ENCODE results near the gene CACNA1B.

DNA sequence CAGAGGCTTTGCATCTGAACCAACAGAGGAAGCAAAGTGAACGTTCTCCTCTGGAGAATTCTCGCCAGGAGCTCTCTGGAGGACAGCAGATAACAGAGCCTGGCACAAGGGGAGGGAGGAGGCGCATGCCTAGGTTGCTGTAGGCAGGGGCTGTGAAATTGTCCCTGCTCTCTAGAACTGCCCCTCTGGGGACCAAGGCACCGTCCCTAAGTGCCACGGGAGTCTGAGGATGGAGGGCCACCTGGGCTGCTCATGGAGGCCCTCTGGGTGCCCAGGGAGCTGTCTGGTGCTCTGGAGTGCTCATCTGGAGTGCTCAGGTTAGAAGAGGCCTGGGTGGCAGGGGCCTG, 77.6 kb downstream of the CACNA1B start:
- TF ChIP-seq SATB2 (CRISPR knock-in tag; IDR thresholded peaks at IDR 0.05) (no peak), DNMT1 (CRISPR knock-in tag; IDR thresholded peaks at IDR 0.05) (no peak), ZNF280D (CRISPR knock-in tag; IDR thresholded peaks at IDR 0.05) (no peak), ZKSCAN1 (IDR thresholded peaks at IDR 0.05; ENCODE audit: low read length) (no peak), JUND (CRISPR knock-in tag; IDR thresholded peaks at IDR 0.05) (no peak), ZBTB10 (CRISPR knock-in tag; IDR thresholded peaks at IDR 0.05; ENCODE audit: borderline replicate concordance) (no peak), ZZZ3 (CRISPR knock-in tag; IDR thresholded peaks at IDR 0.05; ENCODE audit: borderline replicate concordance) (no peak)
- TF ChIP-seq, protein P1, sequence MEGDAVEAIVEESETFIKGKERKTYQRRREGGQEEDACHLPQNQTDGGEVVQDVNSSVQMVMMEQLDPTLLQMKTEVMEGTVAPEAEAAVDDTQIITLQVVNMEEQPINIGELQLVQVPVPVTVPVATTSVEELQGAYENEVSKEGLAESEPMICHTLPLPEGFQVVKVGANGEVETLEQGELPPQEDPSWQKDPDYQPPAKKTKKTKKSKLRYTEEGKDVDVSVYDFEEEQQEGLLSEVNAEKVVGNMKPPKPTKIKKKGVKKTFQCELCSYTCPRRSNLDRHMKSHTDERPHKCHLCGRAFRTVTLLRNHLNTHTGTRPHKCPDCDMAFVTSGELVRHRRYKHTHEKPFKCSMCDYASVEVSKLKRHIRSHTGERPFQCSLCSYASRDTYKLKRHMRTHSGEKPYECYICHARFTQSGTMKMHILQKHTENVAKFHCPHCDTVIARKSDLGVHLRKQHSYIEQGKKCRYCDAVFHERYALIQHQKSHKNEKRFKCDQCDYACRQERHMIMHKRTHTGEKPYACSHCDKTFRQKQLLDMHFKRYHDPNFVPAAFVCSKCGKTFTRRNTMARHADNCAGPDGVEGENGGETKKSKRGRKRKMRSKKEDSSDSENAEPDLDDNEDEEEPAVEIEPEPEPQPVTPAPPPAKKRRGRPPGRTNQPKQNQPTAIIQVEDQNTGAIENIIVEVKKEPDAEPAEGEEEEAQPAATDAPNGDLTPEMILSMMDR (CRISPR knock-in tag; IDR thresholded peaks at IDR 0.05), result no peak

Measured in HepG2 (cell line).